H9 (cell line): ENCODE data around the gene SLC2A9. TPM values are rescaled to one million over a fixed set of nuclear protein-coding genes. Genes with fewer than 3 reads are reported as not detected.
A peak's percentile ranks its signal among the peaks of the same experiment; 100 is the strongest.

Source experiments
- DNase-seq: peaks from one replicate; pipeline ENCODE4 v3.0.0-alpha.2; 2017
- H2AFZ ChIP-seq: one replicate; pipeline ENCODE4 v1.6.1; 2013; ENCODE audit warnings: mild to moderate bottlenecking, low read length, control low read depth, moderate library complexity
- H2AK5ac ChIP-seq: 2 replicates; pipeline ENCODE4 v1.6.1; 2013; ENCODE audit warnings: low read length, control low read depth, mixed read lengths; ENCODE audit not compliant: insufficient read length
- H2BK120ac ChIP-seq: one replicate; pipeline ENCODE4 v1.6.1; 2013; ENCODE audit warnings: low read depth, mild to moderate bottlenecking, low read length, control low read depth, inconsistent platforms; ENCODE audit not compliant: poor library complexity, severe bottlenecking
- H2BK12ac ChIP-seq: 2 replicates; pipeline ENCODE4 v1.6.1; 2013; ENCODE audit warnings: low read length, control low read depth, mixed read lengths, low read depth; ENCODE audit not compliant: insufficient read length
- H2BK15ac ChIP-seq: 2 replicates; pipeline ENCODE4 v1.6.1; 2013; ENCODE audit warnings: low read depth, low read length, control low read depth
- H2BK20ac ChIP-seq: one replicate; pipeline ENCODE4 v1.6.1; 2013; ENCODE audit warnings: low read depth, mild to moderate bottlenecking, low read length, control low read depth, inconsistent platforms; ENCODE audit not compliant: poor library complexity, severe bottlenecking
- H2BK5ac ChIP-seq: 2 replicates; pipeline ENCODE4 v1.6.1; 2013; ENCODE audit warnings: low read length, control low read depth, mixed read lengths; ENCODE audit not compliant: insufficient read length
- H3K14ac ChIP-seq: 2 replicates; pipeline ENCODE4 v1.6.1; 2013; ENCODE audit warnings: low read length, control low read depth; ENCODE audit not compliant: insufficient read depth
- H3K18ac ChIP-seq: 2 replicates; pipeline ENCODE4 v1.6.1; 2013; ENCODE audit warnings: low read depth, mild to moderate bottlenecking, mixed read lengths, low read length, control low read depth; ENCODE audit not compliant: insufficient read length
- H3K23ac ChIP-seq: 2 replicates; pipeline ENCODE4 v1.6.1; 2013; ENCODE audit warnings: low read length, control low read depth, mixed read lengths, low read depth; ENCODE audit not compliant: insufficient read length
- H3K23me2 ChIP-seq: 2 replicates; pipeline ENCODE4 v1.6.1; 2013; ENCODE audit warnings: low read depth, mild to moderate bottlenecking, mixed read lengths, low read length, control low read depth; ENCODE audit not compliant: insufficient read length, poor library complexity, severe bottlenecking
- H3K27ac ChIP-seq: 2 replicates; pipeline ENCODE4 v1.5.1; 2013; ENCODE audit warnings: low read length, control low read depth, mixed read lengths, low read depth; ENCODE audit not compliant: insufficient read length
- H3K27me3 ChIP-seq: 2 replicates; pipeline ENCODE4 v1.6.1; 2013; ENCODE audit warnings: low read length, control low read depth, inconsistent platforms; ENCODE audit not compliant: insufficient read depth
- H3K4ac ChIP-seq: 2 replicates; pipeline ENCODE4 v1.6.1; 2013; ENCODE audit warnings: low read depth, mild to moderate bottlenecking, control low read depth, inconsistent platforms, low read length, moderate library complexity
- H3K4me1 ChIP-seq: 2 replicates; pipeline ENCODE4 v1.6.1; 2013; ENCODE audit warnings: low read length, control low read depth, inconsistent platforms; ENCODE audit not compliant: insufficient read depth
- H3K4me2 ChIP-seq: 2 replicates; pipeline ENCODE4 v1.6.1; 2013; ENCODE audit warnings: low read length, control low read depth, mixed read lengths; ENCODE audit not compliant: insufficient read length, insufficient read depth
- H3K56ac ChIP-seq: 2 replicates; pipeline ENCODE4 v1.6.1; 2013; ENCODE audit warnings: low read depth, mild to moderate bottlenecking, mixed read lengths, low read length, control low read depth; ENCODE audit not compliant: insufficient read length
- H3K79me1 ChIP-seq: 2 replicates; pipeline ENCODE4 v1.6.1; 2013; ENCODE audit warnings: low read depth, mild to moderate bottlenecking, moderate library complexity, low read length, control low read depth, inconsistent platforms; ENCODE audit not compliant: insufficient read depth, poor library complexity, severe bottlenecking
- H3K79me2 ChIP-seq: 2 replicates; pipeline ENCODE4 v1.6.1; 2013; ENCODE audit warnings: low read length, control low read depth, inconsistent platforms; ENCODE audit not compliant: insufficient read depth
- H3K9ac ChIP-seq: 2 replicates; pipeline ENCODE4 v1.6.1; 2013; ENCODE audit warnings: low read length, control low read depth, mixed read lengths; ENCODE audit not compliant: insufficient read length; ENCODE audit errors: extremely low read depth
- H3K9me3 ChIP-seq: one replicate; pipeline ENCODE4 v1.6.1; 2013; ENCODE audit warnings: low read depth, low read length, inconsistent platforms; ENCODE audit not compliant: control insufficient read depth
- H3T11ph ChIP-seq: one replicate; pipeline ENCODE4 v1.6.1; 2013; ENCODE audit warnings: mild to moderate bottlenecking, low read length, control low read depth, inconsistent platforms
- H4K20me1 ChIP-seq: one replicate; pipeline ENCODE4 v1.6.1; 2013; ENCODE audit not compliant: control insufficient read depth, insufficient read length, insufficient read depth
- H4K5ac ChIP-seq: 2 replicates; pipeline ENCODE4 v1.6.1; 2013; ENCODE audit warnings: low read depth, mild to moderate bottlenecking, mixed read lengths, low read length, control low read depth; ENCODE audit not compliant: insufficient read length
- H4K8ac ChIP-seq: replicated peaks from 2 replicates; pipeline ENCODE4 v1.6.1; 2013; ENCODE audit warnings: low read length, control low read depth, mixed read lengths, low read depth; ENCODE audit not compliant: insufficient read length
- H4K91ac ChIP-seq: 2 replicates; pipeline ENCODE4 v1.6.1; 2013; ENCODE audit warnings: low read depth, mild to moderate bottlenecking, moderate library complexity, mixed read lengths, low read length, control low read depth; ENCODE audit not compliant: insufficient read length
- H3K27ac Mint-ChIP-seq, 3 experiments: 2 replicates in 2 of 3; 3 replicates in 1 of 3; pipeline ENCODE4 v1.8.0; 2020 to 2021; ENCODE audit warnings: mixed read lengths in 3 of 3, mild to moderate bottlenecking in 1 of 3, moderate library complexity in 1 of 3
- H3K27me3 Mint-ChIP-seq: 2 replicates; pipeline ENCODE4 v1.8.0; 2021; ENCODE audit warnings: low read depth, mild to moderate bottlenecking, moderate library complexity, mixed read lengths
- H3K36me3 Mint-ChIP-seq, 3 experiments: 2 replicates in 2 of 3; 3 replicates in 1 of 3; pipeline ENCODE4 v1.8.0; 2020 to 2021; ENCODE audit warnings: low read depth in 3 of 3, mixed read lengths in 3 of 3; ENCODE audit not compliant: insufficient read depth in 1 of 3
- H3K4me1 Mint-ChIP-seq, 2 experiments: 2 replicates each; pipeline ENCODE4 v1.8.0; 2020; ENCODE audit warnings: mixed read lengths in 2 of 2
- H3K4me3 Mint-ChIP-seq, 2 experiments: 2 replicates in 1 of 2; 3 replicates in 1 of 2; pipeline ENCODE4 v1.8.0; 2020 to 2021; ENCODE audit warnings: mild to moderate bottlenecking in 2 of 2, mixed read lengths in 2 of 2, moderate library complexity in 1 of 2
- H3K9me3 Mint-ChIP-seq, 2 experiments: 2 replicates in 1 of 2; 3 replicates in 1 of 2; pipeline ENCODE4 v1.8.0; 2020; ENCODE audit warnings: mild to moderate bottlenecking in 2 of 2, mixed read lengths in 2 of 2, moderate library complexity in 1 of 2
- WGBS: extraction: QIAGEN DNeasy Blood & Tissue Kit; methylation state at CpG from one replicate; pipeline ENCODE4 v1.1.7; 2013; ENCODE audit warnings: missing lambda C conversion rate, low lambda C conversion rate, mixed read lengths; ENCODE audit not compliant: insufficient read length; ENCODE audit errors: extremely low coverage; 5-methylcytosine and 5-hydroxymethylcytosine counted together
- total RNA-seq: library from RNA; stranded (reverse); gene quantifications from 2 replicates; pipeline ENCODE4 v1.2.1, GENCODE V29; 2021
- TF ChIP-seq, protein P1 (sequence below): fragments of 200-600 bp; sonication (generic); conservative IDR thresholded peaks from 3 replicates; pipeline ENCODE4 v1.8.0; 2021; ENCODE audit warnings: antibody characterized with exemption, mild to moderate bottlenecking

The SLC2A9 gene
- total RNA-seq, 1 experiment from 2014 or later, result 0.79 TPM

DNA sequence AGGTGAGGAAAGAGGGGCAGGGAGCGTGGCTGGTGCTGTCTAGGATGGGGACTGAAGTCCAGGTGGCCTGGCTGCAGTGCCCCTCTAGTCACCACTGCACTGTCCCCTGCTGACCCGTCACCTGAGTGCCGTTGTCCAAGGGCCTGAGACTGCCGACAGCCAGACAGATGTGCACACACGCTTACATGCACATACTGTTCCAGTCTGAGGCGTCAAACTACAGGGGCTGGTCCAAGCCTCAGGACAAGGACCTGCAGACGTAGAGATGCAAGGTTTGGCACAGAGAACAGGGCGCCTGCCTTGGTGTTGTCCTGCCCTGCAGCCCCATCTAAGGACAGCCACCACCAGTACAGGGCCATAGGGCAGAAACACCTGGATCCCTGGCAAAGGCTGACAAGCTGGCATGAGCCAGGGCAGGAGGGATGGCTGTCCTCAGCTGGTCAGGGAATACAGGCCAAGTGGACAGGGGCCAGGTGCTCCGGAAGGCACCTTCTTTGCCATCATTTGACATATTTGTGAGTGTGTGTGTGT is 1.7 kb downstream of the SLC2A9 start:
- whole genome bisulfite sequencing, result no CpG with 5 or more reads among the region's 9 CpGs
- H2AK5ac ChIP-seq, result no peak overlapping the region
- H3K4ac ChIP-seq, result no peak overlapping the region
- no peaks in the 10 kb centered on the region for H3K9me3 ChIP-seq
- no peak overlapping the region for H2BK15ac ChIP-seq
- H3K14ac ChIP-seq, result no peak overlapping the region
- H3K27ac ChIP-seq, result no peak overlapping the region
- no peak overlapping the region for H2BK5ac ChIP-seq
- H3K4me2 ChIP-seq, result peak overlapping the region; percentile 46
- no peak overlapping the region for H2BK12ac ChIP-seq
- H3K9ac ChIP-seq, result no peak overlapping the region
- H3K27me3 ChIP-seq, result no peaks in the 10 kb centered on the region
- H3K18ac ChIP-seq, result no peak overlapping the region
- no peak overlapping the region for H4K91ac ChIP-seq
- H3K23me2 ChIP-seq, result no peaks in the 10 kb centered on the region
- H3K4me1 ChIP-seq, result no peaks in the 10 kb centered on the region
- H2BK20ac ChIP-seq, result no peak overlapping the region
- H4K20me1 ChIP-seq, result no peaks in the 10 kb centered on the region
- H4K5ac ChIP-seq, result no peak overlapping the region
- no peaks in the 10 kb centered on the region for H3K79me2 ChIP-seq
- no peak overlapping the region for H2AFZ ChIP-seq
- no peak overlapping the region for H3K23ac ChIP-seq
- H2BK120ac ChIP-seq, result no peak overlapping the region
- no peak overlapping the region for H3K27ac Mint-ChIP-seq
- TF ChIP-seq, protein P1, sequence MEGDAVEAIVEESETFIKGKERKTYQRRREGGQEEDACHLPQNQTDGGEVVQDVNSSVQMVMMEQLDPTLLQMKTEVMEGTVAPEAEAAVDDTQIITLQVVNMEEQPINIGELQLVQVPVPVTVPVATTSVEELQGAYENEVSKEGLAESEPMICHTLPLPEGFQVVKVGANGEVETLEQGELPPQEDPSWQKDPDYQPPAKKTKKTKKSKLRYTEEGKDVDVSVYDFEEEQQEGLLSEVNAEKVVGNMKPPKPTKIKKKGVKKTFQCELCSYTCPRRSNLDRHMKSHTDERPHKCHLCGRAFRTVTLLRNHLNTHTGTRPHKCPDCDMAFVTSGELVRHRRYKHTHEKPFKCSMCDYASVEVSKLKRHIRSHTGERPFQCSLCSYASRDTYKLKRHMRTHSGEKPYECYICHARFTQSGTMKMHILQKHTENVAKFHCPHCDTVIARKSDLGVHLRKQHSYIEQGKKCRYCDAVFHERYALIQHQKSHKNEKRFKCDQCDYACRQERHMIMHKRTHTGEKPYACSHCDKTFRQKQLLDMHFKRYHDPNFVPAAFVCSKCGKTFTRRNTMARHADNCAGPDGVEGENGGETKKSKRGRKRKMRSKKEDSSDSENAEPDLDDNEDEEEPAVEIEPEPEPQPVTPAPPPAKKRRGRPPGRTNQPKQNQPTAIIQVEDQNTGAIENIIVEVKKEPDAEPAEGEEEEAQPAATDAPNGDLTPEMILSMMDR, result no peak
- H3K56ac ChIP-seq, result no peak overlapping the region
- peaks cover 11 to 12% of the 10 kb centered on the region in 2 experiments for H3K4me1 Mint-ChIP-seq
- no peak overlapping the region for H4K8ac ChIP-seq
- DNase-seq, result no peak
- no peaks in the 10 kb centered on the region; a peak in 1 of 5 replicates for H3K9me3 Mint-ChIP-seq
- H3K36me3 Mint-ChIP-seq, result no peaks in the 10 kb centered on the region
- no peaks in the 10 kb centered on the region for H3K79me1 ChIP-seq
- H3K27me3 Mint-ChIP-seq, result peaks cover 44% of the 10 kb centered on the region
- no peak overlapping the region for H3T11ph ChIP-seq
- H3K4me3 Mint-ChIP-seq, result peak overlapping the region in 1 of 2 experiments; percentile 75; a peak in 3 of 5 replicates
